HFFc6 (cell line): ENCODE data around the gene FOXP1. TPM values are rescaled to one million over a fixed set of nuclear protein-coding genes. Genes with fewer than 3 reads are reported as not detected.

Experiments
- DNase-seq: peaks from one replicate; pipeline ENCODE4 v3.0.0-alpha.2; 2018
- H3K27ac Mint-ChIP-seq: 2 replicates; pipeline ENCODE4 v1.8.0; 2020; ENCODE audit warnings: mild to moderate bottlenecking, mixed read lengths
- H3K27me3 Mint-ChIP-seq: 2 replicates; pipeline ENCODE4 v1.8.0; 2021; ENCODE audit warnings: mild to moderate bottlenecking, moderate library complexity, mixed read lengths; ENCODE audit not compliant: insufficient read depth
- H3K36me3 Mint-ChIP-seq: 2 replicates; pipeline ENCODE4 v1.8.0; 2021; ENCODE audit warnings: low read depth, mixed read lengths
- H3K4me1 Mint-ChIP-seq: 2 replicates; pipeline ENCODE4 v1.8.0; 2020; ENCODE audit warnings: low read depth, mixed read lengths
- H3K4me3 Mint-ChIP-seq: 2 replicates; pipeline ENCODE4 v1.8.0; 2020; ENCODE audit warnings: mild to moderate bottlenecking, moderate library complexity, mixed read lengths
- H3K9me3 Mint-ChIP-seq: 2 replicates; pipeline ENCODE4 v1.8.0; 2020; ENCODE audit warnings: mild to moderate bottlenecking, mixed read lengths
- CTCF ChIP-seq: fragments of 200-600 bp; sonication (generic); IDR thresholded peaks from 2 replicates; pipeline ENCODE4 v1.5.0; 2021; ENCODE audit warnings: antibody characterized with exemption, mild to moderate bottlenecking
- total RNA-seq, 6 experiments: library from RNA; stranded (reverse); fragmentation: NEBNext Ultra II Directional; extraction: Animal tissue kit (Norgen Biotek cat#: 25700); gene quantifications; 2 replicates in 1 of 6; 3 replicates in 5 of 6; pipeline ENCODE4 v1.2.3, GENCODE V29; 2021

The FOXP1 gene
- total RNA-seq, 6 experiments from 2014 or later, result 32.2 to 59.3 (median 52.0) TPM

GRCh38 chr3:71054312-71054711 is 529.2 kb downstream of the FOXP1 start:
- Mint-ChIP-seq H3K4me1 (no peaks in the 10 kb centered on the region; the same call in 1 of the 2 replicates), H3K9me3 (no peaks in the 10 kb centered on the region), H3K27ac (no peak overlapping the region), H3K36me3 (peaks cover 47% of the 10 kb centered on the region), H3K4me3 (no peak overlapping the region), H3K27me3 (peaks cover 2% of the 10 kb centered on the region; the same call in 1 of the 2 replicates)
- no peak for DNase-seq
- TF ChIP-seq CTCF, result no peak

- Mint-ChIP-seq H3K9me3 (no peaks in the 10 kb centered on the region), H3K27me3 (peaks cover 2% of the 10 kb centered on the region; the same call in 1 of the 2 replicates), H3K4me3 (no peak overlapping the region), H3K27ac (no peak overlapping the region), H3K36me3 (peaks cover 53% of the 10 kb centered on the region), H3K4me1 (no peaks in the 10 kb centered on the region; the same call in 1 of the 2 replicates)
- no peak for TF ChIP-seq CTCF
- no peak for DNase-seq
These were observed 530.0 kb downstream of the FOXP1 start for GRCh38 chr3:71053495-71053894.

GRCh38 chr3:71052716-71053115 is 530.8 kb downstream of the FOXP1 start:
- peak overlapping the region; percentile 58 for H3K27ac Mint-ChIP-seq
- H3K4me1 Mint-ChIP-seq, result peaks cover 6% of the 10 kb centered on the region; the same call in 1 of the 2 replicates
- H3K36me3 Mint-ChIP-seq, result peaks cover 55% of the 10 kb centered on the region
- no peaks in the 10 kb centered on the region for H3K9me3 Mint-ChIP-seq
- DNase-seq, result no peak
- no peak for TF ChIP-seq CTCF
- peaks cover 2% of the 10 kb centered on the region; the same call in 1 of the 2 replicates for H3K27me3 Mint-ChIP-seq
- no peak overlapping the region for H3K4me3 Mint-ChIP-seq

GRCh38 chr3:71051893-71052687 is 531.4 kb downstream of the FOXP1 start:
- TF ChIP-seq CTCF, result no peak
- no peak overlapping the region; the same call in 1 of the 2 replicates for H3K4me3 Mint-ChIP-seq
- no peaks in the 10 kb centered on the region for H3K9me3 Mint-ChIP-seq
- H3K4me1 Mint-ChIP-seq, result peaks cover 7% of the 10 kb centered on the region; the same call in 1 of the 2 replicates
- H3K36me3 Mint-ChIP-seq, result peaks cover 61% of the 10 kb centered on the region
- peak; percentile 17 for DNase-seq
- peaks cover 2% of the 10 kb centered on the region; the same call in 1 of the 2 replicates for H3K27me3 Mint-ChIP-seq
- peak overlapping the region; percentile 58 for H3K27ac Mint-ChIP-seq

GRCh38 chr3:71051259-71051595 is 532.3 kb downstream of the FOXP1 start:
- DNase-seq, result no peak
- Mint-ChIP-seq H3K4me3 (no peak overlapping the region), H3K27ac (no peak overlapping the region; the same call in 1 of the 2 replicates), H3K36me3 (peaks cover 70% of the 10 kb centered on the region), H3K9me3 (no peaks in the 10 kb centered on the region), H3K4me1 (peaks cover 7% of the 10 kb centered on the region), H3K27me3 (peaks cover 2% of the 10 kb centered on the region; the same call in 1 of the 2 replicates)
- no peak for TF ChIP-seq CTCF
